HUES64 (cell line): Measurements from ENCODE around the gene B4GALT5.
A peak's percentile ranks its signal among the peaks of the same experiment; 100 is the strongest.
"Not testable (repeated sequence)": the region's sequence is repeated elsewhere in the genome, so short reads cannot be mapped to it uniquely, and the experiment has no call there.

ENCODE experiments used
- H3K27ac ChIP-seq: 2 replicates; pipeline ENCODE4 v1.7.0; 2013; ENCODE audit warnings: low read depth, low read length, inconsistent platforms
- H3K27me3 ChIP-seq: 2 replicates; pipeline ENCODE4 v1.6.1; 2013; ENCODE audit warnings: mild to moderate bottlenecking, low read length; ENCODE audit not compliant: insufficient read depth
- H3K36me3 ChIP-seq: 2 replicates; pipeline ENCODE4 v1.6.1; 2013; ENCODE audit warnings: mild to moderate bottlenecking, low read length; ENCODE audit not compliant: insufficient read depth
- H3K4me1 ChIP-seq: 2 replicates; pipeline ENCODE4 v1.6.1; 2013; ENCODE audit warnings: mild to moderate bottlenecking, low read length, moderate library complexity; ENCODE audit not compliant: insufficient read depth
- H3K4me3 ChIP-seq: 2 replicates; pipeline ENCODE4 v1.5.1; 2013; ENCODE audit warnings: mild to moderate bottlenecking, low read length, moderate library complexity
- H3K9ac ChIP-seq: 2 replicates; pipeline ENCODE4 v1.6.1; 2013; ENCODE audit warnings: mild to moderate bottlenecking, low read depth, low read length
- H3K9me3 ChIP-seq: 2 replicates; pipeline ENCODE4 v1.6.1; 2013; ENCODE audit warnings: low read depth, low read length; ENCODE audit not compliant: insufficient read depth
- WGBS: fragments of 150-250, 120-280 bp; methylation state at CpG from one replicate; pipeline ENCODE4 v1.1.7; 2013; ENCODE audit warnings: missing lambda C conversion rate; 5-methylcytosine and 5-hydroxymethylcytosine counted together

B4GALT5 gene

DNA sequence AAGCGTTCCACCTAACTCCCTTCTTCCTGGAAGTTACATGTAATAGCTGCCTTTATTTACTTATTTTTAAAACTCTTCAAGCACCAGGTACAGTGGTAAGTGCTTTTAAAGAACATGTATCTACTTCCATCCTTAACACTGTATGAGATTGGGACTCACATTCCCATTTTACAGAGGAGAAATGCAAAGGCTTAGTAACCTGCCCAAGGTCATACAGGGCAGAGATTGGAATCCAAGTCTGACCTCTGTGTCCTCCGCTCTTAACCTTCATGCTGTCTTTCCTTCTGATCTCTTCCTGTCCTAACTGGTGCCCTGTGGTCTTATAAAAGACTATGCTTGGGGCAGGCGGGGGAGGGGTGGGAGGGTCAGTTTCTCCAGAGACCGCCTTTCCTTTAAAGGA is 1.6 kb downstream of the B4GALT5 start:
- no peaks in the 10 kb centered on the region for H3K36me3 ChIP-seq
- H3K4me3 ChIP-seq, result peak overlapping the region; percentile 94
- no peak overlapping the region for H3K27ac ChIP-seq
- H3K9me3 ChIP-seq, result no peaks in the 10 kb centered on the region
- H3K27me3 ChIP-seq, result no peaks in the 10 kb centered on the region
- 33% methylated on average over 3 of the region's 4 CpGs for WGBS
- peak overlapping the region; percentile 96 for H3K9ac ChIP-seq
- peaks cover 18% of the 10 kb centered on the region for H3K4me1 ChIP-seq

DNA sequence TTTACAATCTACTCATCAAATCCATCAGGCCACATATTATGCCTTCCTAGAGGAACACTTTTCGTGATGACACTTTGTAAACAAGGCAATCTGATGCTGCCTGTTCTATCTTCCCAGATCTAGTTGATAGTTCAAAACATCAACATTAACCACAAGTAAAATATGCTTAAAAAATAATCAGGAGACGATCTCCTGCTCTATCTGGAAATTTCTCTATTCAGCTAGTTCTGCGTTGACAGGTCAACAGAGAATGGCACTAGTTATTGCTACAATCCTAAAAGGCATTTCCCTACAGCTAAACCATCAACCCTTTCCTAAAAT is 2.1 kb downstream of the B4GALT5 start:
- no peaks in the 10 kb centered on the region for H3K9me3 ChIP-seq
- no peaks in the 10 kb centered on the region for H3K36me3 ChIP-seq
- H3K9ac ChIP-seq, result peak overlapping the region; percentile 47; the same call in 1 of the 2 replicates
- peak overlapping the region; percentile 94 for H3K4me3 ChIP-seq
- no peaks in the 10 kb centered on the region for H3K27me3 ChIP-seq
- H3K4me1 ChIP-seq, result peaks cover 23% of the 10 kb centered on the region
- H3K27ac ChIP-seq, result no peak overlapping the region
- WGBS, result 82% methylated on average over 3 of the region's 3 CpGs

DNA sequence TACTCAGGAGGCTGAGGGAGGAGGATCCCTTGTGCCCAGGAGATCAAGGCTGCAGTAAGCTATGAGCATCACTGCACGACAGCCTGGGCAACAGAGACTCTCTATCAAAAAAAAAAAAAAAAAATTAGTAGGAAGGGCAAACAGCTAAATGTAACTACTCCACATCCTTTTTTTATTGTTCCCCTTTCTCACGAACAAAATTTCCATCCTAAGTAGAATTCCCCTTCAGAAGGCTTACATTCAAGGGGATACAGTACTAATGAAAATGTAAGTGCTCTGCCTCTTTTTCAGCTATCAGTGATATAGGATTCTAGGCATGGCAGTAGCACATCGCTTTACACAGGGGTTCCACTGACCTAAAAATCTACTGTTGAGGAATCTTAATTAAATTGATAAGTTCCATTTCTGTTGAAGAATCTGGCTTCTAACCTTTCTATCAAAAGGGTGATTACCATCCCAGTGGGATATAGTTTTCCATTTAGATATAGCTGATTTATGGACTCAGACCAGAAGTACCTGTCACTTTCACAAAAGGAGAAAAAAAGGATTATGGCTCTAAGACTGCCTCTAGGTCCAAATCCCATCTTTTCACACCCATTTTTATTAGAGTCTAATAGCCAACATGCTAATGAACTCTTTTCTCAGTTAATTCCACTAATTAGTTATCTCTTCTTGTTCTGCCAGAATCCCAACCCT is 2.6 kb downstream of the B4GALT5 start:
- no peaks in the 10 kb centered on the region for H3K9me3 ChIP-seq
- H3K9ac ChIP-seq, result no peak overlapping the region
- peak overlapping the region; percentile 94; the same call in 1 of the 2 replicates for H3K4me3 ChIP-seq
- 50% methylated on average over 2 of the region's 3 CpGs for WGBS
- no peaks in the 10 kb centered on the region for H3K27me3 ChIP-seq
- H3K4me1 ChIP-seq, result peaks cover 28% of the 10 kb centered on the region
- H3K36me3 ChIP-seq, result no peaks in the 10 kb centered on the region
- no peak overlapping the region for H3K27ac ChIP-seq

DNA sequence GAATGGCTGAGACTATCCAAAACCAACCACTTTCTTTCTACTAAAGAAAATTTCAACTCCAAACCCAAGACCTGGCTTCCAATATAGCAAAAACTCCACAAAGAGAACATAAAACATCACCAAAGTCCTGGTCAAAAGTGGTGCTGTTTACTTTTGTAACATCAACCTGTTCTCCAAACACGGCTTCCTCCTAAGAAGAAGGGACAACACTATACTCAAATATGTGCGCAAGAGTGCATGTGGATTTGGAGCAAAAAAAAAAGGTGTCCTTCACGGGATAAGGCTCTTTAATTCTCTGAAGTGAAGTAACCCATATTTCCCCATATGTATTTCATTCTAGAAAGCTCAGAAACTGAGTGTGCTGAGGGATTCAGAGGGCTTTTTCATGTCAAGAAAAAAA is 6.6 kb downstream of the B4GALT5 start:
- H3K9ac ChIP-seq, result no peak overlapping the region
- H3K4me1 ChIP-seq, result peaks cover 39% of the 10 kb centered on the region
- peak overlapping the region; percentile 3; the same call in 1 of the 2 replicates for H3K27ac ChIP-seq
- 0 out of 2 replicates have a peak, but pooled peaks cover 3% of the 10 kb centered on the region for H3K36me3 ChIP-seq
- no peak overlapping the region for H3K4me3 ChIP-seq
- WGBS, result 90% methylated on average over 2 of the region's 3 CpGs
- H3K9me3 ChIP-seq, result no peaks in the 10 kb centered on the region
- no peaks in the 10 kb centered on the region for H3K27me3 ChIP-seq

DNA sequence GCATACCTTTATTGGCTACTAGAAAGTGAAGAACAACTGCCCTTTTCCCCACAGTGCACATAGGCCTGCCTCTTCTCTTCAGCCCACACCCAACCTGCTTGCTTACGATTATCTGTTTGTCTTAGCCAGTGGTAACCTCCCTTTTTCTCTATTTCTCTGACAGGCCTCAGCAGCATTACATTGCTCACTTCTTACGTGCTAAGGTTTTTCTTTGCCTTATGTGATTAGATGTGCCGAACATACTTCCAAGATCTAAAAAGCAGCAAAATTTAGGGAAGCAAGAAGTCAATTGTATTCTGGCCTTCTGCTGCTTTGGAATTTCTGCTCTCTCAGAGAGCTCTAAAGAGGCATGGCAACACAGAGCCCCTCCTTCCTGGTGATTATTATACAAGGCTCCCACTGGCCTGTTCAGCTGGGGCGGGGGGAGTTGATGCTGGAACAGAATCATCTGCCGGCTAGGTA is 7.0 kb downstream of the B4GALT5 start:
- Histone ChIP-seq H3K4me3 (no peak overlapping the region), H3K36me3 (0 out of 2 replicates have a peak, but pooled peaks cover 3% of the 10 kb centered on the region), H3K4me1 (peaks cover 37% of the 10 kb centered on the region), H3K27me3 (no peaks in the 10 kb centered on the region), H3K9ac (no peak overlapping the region), H3K9me3 (no peaks in the 10 kb centered on the region), H3K27ac (peak overlapping the region; percentile 3; the same call in 1 of the 2 replicates)
- WGBS, result 70% methylated on average over 4 of the region's 5 CpGs

DNA sequence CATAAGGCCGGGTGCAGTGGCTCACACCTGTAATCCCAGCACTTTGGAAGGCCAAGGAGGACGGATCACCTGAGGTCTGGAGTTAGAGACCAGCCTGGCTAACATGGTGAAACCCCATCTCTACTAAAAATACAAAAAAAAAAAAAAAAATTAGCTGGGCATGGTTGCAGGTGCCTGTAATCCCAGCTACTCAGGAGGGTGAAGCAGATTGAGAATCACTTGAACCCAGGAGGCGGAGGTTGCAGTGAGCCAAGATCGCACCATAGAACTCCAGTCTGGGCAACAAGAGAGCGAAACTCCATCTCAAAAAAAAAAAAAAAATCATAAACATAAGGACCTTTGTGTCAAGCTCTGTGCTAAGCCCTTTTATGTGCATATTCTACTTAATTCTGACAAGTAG is 7.8 kb downstream of the B4GALT5 start:
- WGBS, result 90% methylated on average over 5 of the region's 5 CpGs
- H3K27ac ChIP-seq, H3K9me3 ChIP-seq, H3K4me3 ChIP-seq, H3K27me3 ChIP-seq, H3K9ac ChIP-seq, H3K36me3 ChIP-seq: not testable (repeated sequence)
- peaks cover 36% of the 10 kb centered on the region for H3K4me1 ChIP-seq

DNA sequence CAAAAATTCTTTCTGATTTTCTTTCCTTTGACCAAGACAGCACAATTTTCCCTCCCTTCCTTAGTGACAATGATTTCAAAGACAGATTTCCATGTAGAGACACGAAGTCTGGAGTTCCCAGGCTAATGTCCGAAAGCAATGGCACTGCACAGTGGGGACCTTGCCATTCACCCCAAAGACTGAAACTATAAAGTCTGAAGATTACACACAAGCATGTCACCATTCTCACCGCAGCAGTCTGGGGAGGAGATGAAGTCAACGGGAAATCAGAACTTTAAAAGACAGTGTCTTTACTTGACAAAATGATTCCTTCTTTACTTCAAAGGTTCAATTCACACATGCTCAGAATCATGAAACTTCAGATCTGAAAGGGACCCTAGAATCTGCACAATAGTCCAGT is 8.3 kb downstream of the B4GALT5 start:
- 86% methylated on average over 4 of the region's 4 CpGs for WGBS
- H3K4me1 ChIP-seq, result peaks cover 42% of the 10 kb centered on the region
- H3K4me3 ChIP-seq, result no peak overlapping the region
- H3K9me3 ChIP-seq, result no peaks in the 10 kb centered on the region
- H3K9ac ChIP-seq, result no peak overlapping the region
- 0 out of 2 replicates have a peak, but pooled peaks cover 3% of the 10 kb centered on the region for H3K36me3 ChIP-seq
- no peak overlapping the region for H3K27ac ChIP-seq
- H3K27me3 ChIP-seq, result no peaks in the 10 kb centered on the region

DNA sequence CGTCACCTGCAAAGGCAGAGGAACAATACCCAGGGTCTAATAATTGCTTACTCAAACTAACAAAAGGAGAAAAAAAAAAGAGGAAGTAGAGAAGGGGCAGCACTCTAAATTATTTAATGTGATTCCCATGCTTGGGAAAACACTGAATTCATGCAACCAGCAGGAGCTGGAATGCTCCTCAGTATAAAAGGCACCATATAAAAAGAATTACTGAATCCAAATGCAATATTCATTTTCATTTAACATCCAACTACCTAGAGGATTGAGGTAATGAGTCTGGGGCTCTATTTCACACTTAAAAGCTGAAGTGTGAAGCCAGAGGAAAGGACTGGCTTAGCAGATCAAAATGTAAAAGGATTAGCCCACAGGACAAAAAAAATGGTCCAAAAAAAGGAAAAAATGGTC is 8.7 kb downstream of the B4GALT5 start:
- no peak overlapping the region for H3K4me3 ChIP-seq

DNA sequence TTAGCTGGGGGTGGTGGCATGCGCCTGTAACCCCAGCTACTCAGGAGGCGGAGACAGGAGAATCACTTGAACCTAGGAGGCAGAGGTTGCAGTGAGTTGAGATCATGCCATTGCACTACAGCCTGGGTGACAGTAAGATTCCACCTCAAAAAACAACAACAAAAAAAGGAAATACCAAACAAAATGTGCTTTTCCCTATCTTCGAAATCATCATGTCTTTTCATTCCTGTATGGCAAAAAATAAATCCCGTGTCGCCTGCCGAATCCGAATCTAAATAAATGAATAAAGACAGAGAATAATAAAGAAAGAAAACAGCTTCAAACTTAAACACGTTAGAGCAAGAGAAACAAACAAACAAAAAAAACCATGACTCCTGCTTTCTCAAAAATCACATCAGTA is 11.8 kb downstream of the B4GALT5 start:
- Histone ChIP-seq H3K36me3 (0 out of 2 replicates have a peak, but pooled peaks cover 3% of the 10 kb centered on the region), H3K27ac (no peak overlapping the region), H3K9ac (no peak overlapping the region), H3K9me3 (no peaks in the 10 kb centered on the region), H3K4me3 (no peak overlapping the region), H3K27me3 (no peaks in the 10 kb centered on the region), H3K4me1 (peaks cover 58% of the 10 kb centered on the region)
- 92% methylated on average over 3 of the region's 8 CpGs for WGBS

More for the DNA sequence above, 8.7 kb downstream of the B4GALT5 start:
- WGBS, result 100% methylated on average over 1 of the region's 1 CpG
- Histone ChIP-seq H3K27me3 (no peaks in the 10 kb centered on the region), H3K9ac (no peak overlapping the region), H3K36me3 (0 out of 2 replicates have a peak, but pooled peaks cover 3% of the 10 kb centered on the region), H3K9me3 (no peaks in the 10 kb centered on the region), H3K4me1 (peaks cover 46% of the 10 kb centered on the region), H3K27ac (0 out of 2 replicates have a peak overlapping the region, but pooled peaks have one; percentile 25)

DNA sequence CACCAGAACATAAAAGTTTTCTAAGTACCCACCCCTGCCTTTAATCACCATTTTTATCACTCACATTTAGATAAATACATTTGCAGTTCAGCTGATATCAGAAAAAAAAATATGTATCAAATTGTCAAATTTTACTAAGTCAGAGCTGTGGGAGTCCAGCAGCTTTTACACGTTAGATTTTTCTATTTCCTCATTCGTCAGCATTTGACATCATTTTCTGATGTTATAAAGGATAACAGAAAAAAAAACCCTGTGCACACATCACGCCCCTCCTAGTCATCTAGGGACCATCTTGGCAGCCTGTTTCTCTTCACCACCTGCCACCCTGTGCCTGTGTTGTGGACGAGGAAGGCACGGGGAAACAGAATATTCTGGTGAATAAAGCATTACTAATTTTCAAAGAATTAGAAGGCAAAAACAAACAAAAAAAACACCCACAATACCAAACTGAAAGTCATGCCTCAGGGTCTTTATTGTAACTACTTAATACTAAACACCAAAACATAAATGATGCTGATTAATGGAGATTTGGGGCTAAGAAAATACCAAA is 12.4 kb downstream of the B4GALT5 start:
- Histone ChIP-seq H3K9me3 (no peaks in the 10 kb centered on the region), H3K27ac (no peak overlapping the region)

DNA sequence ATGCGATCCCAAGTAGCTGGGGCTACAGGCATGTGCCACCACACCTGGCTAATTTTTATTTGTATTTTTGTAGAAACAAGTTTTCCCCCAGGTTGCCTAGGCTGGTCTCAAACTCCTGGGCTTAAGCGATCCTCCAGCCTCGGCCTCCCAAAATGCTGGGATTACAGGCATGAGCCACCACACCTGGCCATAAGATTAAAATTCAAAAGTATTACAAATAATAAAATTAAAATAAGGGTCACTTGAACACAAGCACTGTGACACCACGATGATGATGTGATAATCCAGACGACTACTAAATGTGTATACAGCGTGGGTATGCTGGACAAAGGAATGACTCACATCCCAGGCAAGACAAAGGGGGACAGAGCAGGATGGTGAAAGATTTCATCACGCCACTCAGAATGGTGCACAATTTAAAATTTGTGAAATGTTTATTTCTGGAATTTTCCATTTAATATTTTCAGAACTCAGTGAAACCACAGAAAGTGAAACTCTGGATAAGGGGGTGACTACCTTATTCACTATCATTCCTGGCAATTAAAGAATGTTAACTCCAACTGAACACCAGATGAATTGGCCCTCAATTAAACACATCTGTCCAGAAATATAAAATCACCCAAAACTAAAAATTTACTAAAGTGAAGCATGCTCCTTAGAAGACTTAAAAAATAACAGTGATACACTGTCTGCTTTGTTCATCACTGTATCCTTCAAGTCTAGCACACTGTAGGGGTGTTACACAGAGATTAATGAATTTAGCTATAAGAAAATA is 13.1 kb downstream of the B4GALT5 start:
- Histone ChIP-seq H3K9ac (no peak overlapping the region), H3K4me1 (peaks cover 53% of the 10 kb centered on the region), H3K4me3 (no peak overlapping the region), H3K27me3 (no peaks in the 10 kb centered on the region), H3K27ac (no peak overlapping the region), H3K36me3 (0 out of 2 replicates have a peak, but pooled peaks cover 3% of the 10 kb centered on the region), H3K9me3 (no peaks in the 10 kb centered on the region)
- WGBS, result 87% methylated on average over 7 of the region's 7 CpGs

More for the DNA sequence above, 12.4 kb downstream of the B4GALT5 start:
- WGBS, result 90% methylated on average over 3 of the region's 5 CpGs
- no peak overlapping the region for H3K9ac ChIP-seq
- H3K4me1 ChIP-seq, result peaks cover 55% of the 10 kb centered on the region
- H3K36me3 ChIP-seq, result 0 out of 2 replicates have a peak, but pooled peaks cover 3% of the 10 kb centered on the region
- H3K4me3 ChIP-seq, result no peak overlapping the region
- no peaks in the 10 kb centered on the region for H3K27me3 ChIP-seq
